Measurements from ENCODE around the gene FAM168B. TPM values are rescaled to one million over a fixed set of nuclear protein-coding genes. Genes with fewer than 3 reads are reported as not detected.

FAM168B gene
- polyA plus RNA-seq, 2 of the 4 experiments (the other 2 are of a cell fraction): 83.2 to 86.8 TPM

GRCh38 chr2:131039101-131039440, 54.2 kb downstream of the FAM168B start:
- CTCF ChIA-PET: no interaction called here
- Histone ChIP-seq H3K27ac (no peak overlapping the region), H3K4me3 (no peak overlapping the region), H3K4me1 (peaks cover 5% of the 10 kb centered on the region), H3K4me2 (no peak overlapping the region), H3K9me3 (no peaks in the 10 kb centered on the region)
- DNase-seq (ENCODE audit: low read depth in 1 of 2, low spot score in 1 of 2) (no peak), FAIRE-seq (no peak), ATAC-seq (no peak)
- TF ChIP-seq RFX5 (IDR thresholded peaks at IDR 0.05): no peak
- TF ChIP-seq ZNF302 (CRISPR knock-in tag; IDR thresholded peaks at IDR 0.05): no peak
- POLR2A ChIA-PET: no interaction called here
- 79% methylated on average over 8 of the region's 9 CpGs for WGBS (ENCODE audit: missing lambda C conversion rate)

- Histone ChIP-seq H3K4me3 (no peak overlapping the region), H3K4me2 (no peak overlapping the region), H3K27ac (no peak overlapping the region), H3K9me3 (no peaks in the 10 kb centered on the region), H3K4me1 (peaks cover 9% of the 10 kb centered on the region)
- POLR2A ChIA-PET: no interaction called here
- TF ChIP-seq MYC (IDR thresholded peaks at IDR 0.05; ENCODE audit: borderline replicate concordance, low read length) (no peak), CBX8 (IDR thresholded peaks at IDR 0.05) (no peak), USF2 (IDR thresholded peaks at IDR 0.05) (no peak)
- no peak for DNase-seq (ENCODE audit: low read depth in 1 of 2, low spot score in 1 of 2)
- WGBS (ENCODE audit: missing lambda C conversion rate): 79% methylated on average over 13 of the region's 17 CpGs
- ATAC-seq: no peak
- CTCF ChIA-PET: interaction anchor here (0.6 kb wide), 1 partner anchor 51 kb away, joined by 3 read pairs; no protein-coding TSS in a partner anchor
- FAIRE-seq: no peak
Observed at GRCh38 chr2:131038258-131039100, 54.8 kb downstream of the FAM168B start.

GRCh38 chr2:131037398-131038257, 55.6 kb downstream of the FAM168B start:
- DNase-seq (ENCODE audit: low read depth in 1 of 2, low spot score in 1 of 2) (no peak), FAIRE-seq (no peak), ATAC-seq (peak in 1 of 2 experiments; percentile 12; a peak in 3 of 6 replicates)
- peaks cover 9% of the 10 kb centered on the region for H3K4me1 ChIP-seq
- 54% methylated on average over 6 of the region's 6 CpGs for WGBS (ENCODE audit: missing lambda C conversion rate)
- no peaks in the 10 kb centered on the region for H3K9me3 ChIP-seq
- no peak overlapping the region for H3K4me3 ChIP-seq
- TF ChIP-seq ZSCAN20 (CRISPR knock-in tag; IDR thresholded peaks at IDR 0.05): no peak
- no peak for TF ChIP-seq GATA3 (IDR thresholded peaks at IDR 0.05; ENCODE audit: borderline replicate concordance)
- TF ChIP-seq POLR2AphosphoS2 (conservative IDR thresholded peaks at IDR 0.05; ENCODE audit: low read length): no peak
- no peak for TF ChIP-seq HMGXB4 (CRISPR knock-in tag; IDR thresholded peaks at IDR 0.05; ENCODE audit: borderline replicate concordance)
- TF ChIP-seq HEYL (CRISPR knock-in tag; IDR thresholded peaks at IDR 0.05): no peak
- TF ChIP-seq ZFP36 (IDR thresholded peaks at IDR 0.05; ENCODE audit: borderline replicate concordance, partially characterized antibody): no peak
- CTCF ChIA-PET: interaction anchor here (0.6 to 0.8 kb wide), 2 partner anchors 52 to 164 kb away, joined by 3 read pairs; no protein-coding TSS in a partner anchor
- H3K27ac ChIP-seq: no peak overlapping the region
- POLR2A ChIA-PET: no interaction called here
- no peak overlapping the region for H3K4me2 ChIP-seq

GRCh38 chr2:131036696-131037397, 56.4 kb downstream of the FAM168B start:
- no peak overlapping the region for H3K4me2 ChIP-seq
- FAIRE-seq (no peak), DNase-seq (ENCODE audit: low read depth in 1 of 2, low spot score in 1 of 2) (no peak), ATAC-seq (no peak)
- no peak overlapping the region for H3K27ac ChIP-seq
- TF ChIP-seq CHD4 (IDR thresholded peaks at IDR 0.05; ENCODE audit: borderline replicate concordance): no peak
- 90% methylated on average over 11 of the region's 11 CpGs for WGBS (ENCODE audit: missing lambda C conversion rate)
- no peaks in the 10 kb centered on the region for H3K9me3 ChIP-seq
- POLR2A ChIA-PET: no interaction called here
- H3K4me3 ChIP-seq: no peak overlapping the region
- peaks cover 9% of the 10 kb centered on the region for H3K4me1 ChIP-seq
- CTCF ChIA-PET: interaction anchor here (0.8 kb wide), 1 partner anchor 163 kb away, joined by 3 read pairs; no protein-coding TSS in a partner anchor

Data from A549 (cell line).